ENCODE data around the gene RNF145. TPM values are rescaled to one million over a fixed set of nuclear protein-coding genes. Genes with fewer than 3 reads are reported as not detected.

The RNF145 gene
- total and polyA plus RNA-seq, 10 of the 15 experiments (the other 5 are each of a cell fraction or from before 2014, with no cell fraction given) = 9.7 to 58.1 (median 38.2) TPM

GRCh38 chr5:159156426-159157238, 52.7 kb downstream of the RNF145 start (continued):
- TF ChIP-seq, protein P1, sequence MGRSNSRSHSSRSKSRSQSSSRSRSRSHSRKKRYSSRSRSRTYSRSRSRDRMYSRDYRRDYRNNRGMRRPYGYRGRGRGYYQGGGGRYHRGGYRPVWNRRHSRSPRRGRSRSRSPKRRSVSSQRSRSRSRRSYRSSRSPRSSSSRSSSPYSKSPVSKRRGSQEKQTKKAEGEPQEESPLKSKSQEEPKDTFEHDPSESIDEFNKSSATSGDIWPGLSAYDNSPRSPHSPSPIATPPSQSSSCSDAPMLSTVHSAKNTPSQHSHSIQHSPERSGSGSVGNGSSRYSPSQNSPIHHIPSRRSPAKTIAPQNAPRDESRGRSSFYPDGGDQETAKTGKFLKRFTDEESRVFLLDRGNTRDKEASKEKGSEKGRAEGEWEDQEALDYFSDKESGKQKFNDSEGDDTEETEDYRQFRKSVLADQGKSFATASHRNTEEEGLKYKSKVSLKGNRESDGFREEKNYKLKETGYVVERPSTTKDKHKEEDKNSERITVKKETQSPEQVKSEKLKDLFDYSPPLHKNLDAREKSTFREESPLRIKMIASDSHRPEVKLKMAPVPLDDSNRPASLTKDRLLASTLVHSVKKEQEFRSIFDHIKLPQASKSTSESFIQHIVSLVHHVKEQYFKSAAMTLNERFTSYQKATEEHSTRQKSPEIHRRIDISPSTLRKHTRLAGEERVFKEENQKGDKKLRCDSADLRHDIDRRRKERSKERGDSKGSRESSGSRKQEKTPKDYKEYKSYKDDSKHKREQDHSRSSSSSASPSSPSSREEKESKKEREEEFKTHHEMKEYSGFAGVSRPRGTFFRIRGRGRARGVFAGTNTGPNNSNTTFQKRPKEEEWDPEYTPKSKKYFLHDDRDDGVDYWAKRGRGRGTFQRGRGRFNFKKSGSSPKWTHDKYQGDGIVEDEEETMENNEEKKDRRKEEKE (IDR thresholded peaks at IDR 0.05) = no peak
- peak; percentile 33; the same call in 1 of the 2 replicates for TF ChIP-seq YY1 (IDR thresholded peaks at IDR 0.05; ENCODE audit: low read depth, low read length)
- TF ChIP-seq ATF7 (IDR thresholded peaks at IDR 0.05; ENCODE audit: low read depth) = no peak
- peak; percentile 80 to 93 for TF ChIP-seq SRF (IDR thresholded peaks at IDR 0.05; ENCODE audit: low read depth in 2 of 2, low read length in 2 of 2)
- TF ChIP-seq MTA2 (IDR thresholded peaks at IDR 0.05; ENCODE audit: low read depth) = no peak
- TF ChIP-seq BCL3 (IDR thresholded peaks at IDR 0.05; ENCODE audit: borderline replicate concordance, insufficient read depth, low read depth, low read length, poor library complexity, severe bottlenecking) = no peak
- TF ChIP-seq, protein P2, sequence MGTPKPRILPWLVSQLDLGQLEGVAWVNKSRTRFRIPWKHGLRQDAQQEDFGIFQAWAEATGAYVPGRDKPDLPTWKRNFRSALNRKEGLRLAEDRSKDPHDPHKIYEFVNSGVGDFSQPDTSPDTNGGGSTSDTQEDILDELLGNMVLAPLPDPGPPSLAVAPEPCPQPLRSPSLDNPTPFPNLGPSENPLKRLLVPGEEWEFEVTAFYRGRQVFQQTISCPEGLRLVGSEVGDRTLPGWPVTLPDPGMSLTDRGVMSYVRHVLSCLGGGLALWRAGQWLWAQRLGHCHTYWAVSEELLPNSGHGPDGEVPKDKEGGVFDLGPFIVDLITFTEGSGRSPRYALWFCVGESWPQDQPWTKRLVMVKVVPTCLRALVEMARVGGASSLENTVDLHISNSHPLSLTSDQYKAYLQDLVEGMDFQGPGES (IDR thresholded peaks at IDR 0.05) = no peak
- TF ChIP-seq SUPT20H (IDR thresholded peaks at IDR 0.05; ENCODE audit: borderline replicate concordance, control insufficient read depth, low read depth, low read length) = no peak
- TF ChIP-seq, protein P3, sequence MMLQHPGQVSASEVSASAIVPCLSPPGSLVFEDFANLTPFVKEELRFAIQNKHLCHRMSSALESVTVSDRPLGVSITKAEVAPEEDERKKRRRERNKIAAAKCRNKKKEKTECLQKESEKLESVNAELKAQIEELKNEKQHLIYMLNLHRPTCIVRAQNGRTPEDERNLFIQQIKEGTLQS (IDR thresholded peaks at IDR 0.05; ENCODE audit: borderline replicate concordance, extremely low read depth, low read depth, low read length) = no peak
- TF ChIP-seq BACH1 (IDR thresholded peaks at IDR 0.05; ENCODE audit: borderline replicate concordance) = no peak
- TF ChIP-seq RUNX3 (IDR thresholded peaks at IDR 0.05; ENCODE audit: low read length) = peak; percentile 60; the same call in 1 of the 2 replicates
- peak; percentile 33; the same call in 1 of the 2 replicates for TF ChIP-seq ATF2 (IDR thresholded peaks at IDR 0.05; ENCODE audit: low read length)
- no peak for TF ChIP-seq IRF5 (IDR thresholded peaks at IDR 0.05; ENCODE audit: borderline replicate concordance)
- no peak for TF ChIP-seq CEBPZ (IDR thresholded peaks at IDR 0.05; ENCODE audit: low read depth, low read length)
- TF ChIP-seq ESRRA (IDR thresholded peaks at IDR 0.05; ENCODE audit: low read length) = no peak
- no peak for TF ChIP-seq ZNF274 (IDR thresholded peaks at IDR 0.05; ENCODE audit: insufficient read depth, insufficient read length)
